ENCODE measurements around the gene STK33. TPM values are rescaled to one million over a fixed set of nuclear protein-coding genes. Genes with fewer than 3 reads are reported as not detected.

The STK33 gene
- 10 to 100 TPM; 15.9 to 30.6 (median 28.3) TPM for polyA plus RNA-seq (ENCODE audit: insufficient read length in 4 of 4)

- DNase-seq (ENCODE audit: low read depth in 4 of 4, low spot score in 3 of 4), result peak in 3 of 4 donors; percentile 24 to 40 (median 38)
Observed at GRCh38 chr11:8593935-8594909, at the start of gene STK33. Gene STK33 (minus strand): TSS chr11:8594228. CDS start chr11:8474905, 119,323 bp downstream.

GRCh38 chr11:8642196-8642841 lies 48.3 kb upstream of the STK33 start:
- DNase-seq (ENCODE audit: low read depth in 4 of 4, low spot score in 3 of 4), result peak in 3 of 4 donors; percentile 6 to 27 (median 18)

GRCh38 chr11:8641332-8641731 lies 47.3 kb upstream of the STK33 start:
- no peak for DNase-seq (ENCODE audit: low read depth in 4 of 4, low spot score in 3 of 4)

GRCh38 chr11:8640267-8640906 lies 46.4 kb upstream of the STK33 start:
- DNase-seq (ENCODE audit: low read depth in 4 of 4, low spot score in 3 of 4), result no peak

GRCh38 chr11:8639655-8640054 lies 45.6 kb upstream of the STK33 start:
- DNase-seq (ENCODE audit: low read depth in 4 of 4, low spot score in 3 of 4), result no peak

GRCh38 chr11:8638300-8638699 lies 44.3 kb upstream of the STK33 start:
- DNase-seq (ENCODE audit: low read depth in 4 of 4, low spot score in 3 of 4), result no peak

GRCh38 chr11:8636127-8636526 lies 42.1 kb upstream of the STK33 start:
- no peak for DNase-seq (ENCODE audit: low read depth in 4 of 4, low spot score in 3 of 4)

GRCh38 chr11:8634498-8634897 lies 40.5 kb upstream of the STK33 start:
- no peak for DNase-seq (ENCODE audit: low read depth in 4 of 4, low spot score in 3 of 4)

- DNase-seq (ENCODE audit: low read depth in 4 of 4, low spot score in 3 of 4), result no peak
Observed at GRCh38 chr11:8631395-8632118, 37.5 kb upstream of the STK33 start.

GRCh38 chr11:8624698-8625097 lies 30.7 kb upstream of the STK33 start:
- no peak for DNase-seq (ENCODE audit: low read depth in 4 of 4, low spot score in 3 of 4)

GRCh38 chr11:8621147-8621546 lies 27.1 kb upstream of the STK33 start:
- DNase-seq (ENCODE audit: low read depth in 4 of 4, low spot score in 3 of 4), result no peak

GRCh38 chr11:8617063-8617462 lies 23.0 kb upstream of the STK33 start:
- DNase-seq (ENCODE audit: low read depth in 4 of 4, low spot score in 3 of 4), result no peak

GRCh38 chr11:8615291-8616032 lies 21.4 kb upstream of the STK33 start:
- DNase-seq (ENCODE audit: low read depth in 4 of 4, low spot score in 3 of 4), result no peak

- no peak for DNase-seq (ENCODE audit: low read depth in 4 of 4, low spot score in 3 of 4)
Observed at GRCh38 chr11:8614497-8614896, 20.5 kb upstream of the STK33 start.

GRCh38 chr11:8613036-8613435 lies 19.0 kb upstream of the STK33 start:
- no peak for DNase-seq (ENCODE audit: low read depth in 4 of 4, low spot score in 3 of 4)

GRCh38 chr11:8612522-8612921 lies 18.5 kb upstream of the STK33 start:
- no peak for DNase-seq (ENCODE audit: low read depth in 4 of 4, low spot score in 3 of 4)

- peak in 3 of 4 donors; percentile 28 to 74 (median 52) for DNase-seq (ENCODE audit: low read depth in 4 of 4, low spot score in 3 of 4)
Observed at GRCh38 chr11:8610532-8611116, 16.6 kb upstream of the STK33 start.

GRCh38 chr11:8608652-8609051 lies 14.6 kb upstream of the STK33 start:
- no peak for DNase-seq (ENCODE audit: low read depth in 4 of 4, low spot score in 3 of 4)

- DNase-seq (ENCODE audit: low read depth in 4 of 4, low spot score in 3 of 4), result no peak
Observed at GRCh38 chr11:8605971-8606563, 12.0 kb upstream of the STK33 start.
